Right atrium auricular region (tissue), 2 donors: Measurements from ENCODE around the gene REXO1. TPM values are rescaled to one million over a fixed set of nuclear protein-coding genes. Genes with fewer than 3 reads are reported as not detected.

ENCODE experiments used
- DNase-seq: peaks from one replicate; pipeline ENCODE4 v3.0.0-alpha.2; 2019; ENCODE audit warnings: low spot score
- H3K27ac ChIP-seq, 2 donors: fragments of 200-600 bp; sonication (generic); 1 replicate in 1 of 2; 2 replicates in 1 of 2; pipeline ENCODE4 v1.5.1; 2016 to 2019
- H3K27me3 ChIP-seq, 2 donors: fragments of 200-600 bp; sonication (generic); one replicate each; pipeline versions ENCODE4 v1.5.1 to v1.6.0; 2017 to 2019
- H3K36me3 ChIP-seq: fragments of 200-600 bp; sonication (generic); one replicate; pipeline ENCODE4 v1.5.1; 2016
- H3K4me1 ChIP-seq, 2 donors: fragments of 200-600 bp; sonication (generic); one replicate each; pipeline versions ENCODE4 v1.5.1 to v1.6.0; 2017 to 2019
- H3K4me3 ChIP-seq, 2 donors: fragments of 200-600 bp; sonication (generic); 1 replicate in 1 of 2; 2 replicates in 1 of 2; pipeline ENCODE4 v1.5.1; 2017 to 2019; ENCODE audit warnings: mild to moderate bottlenecking in 1 of 2, moderate library complexity in 1 of 2
- H3K9me3 ChIP-seq, 2 donors: fragments of 200-600 bp; sonication (generic); one replicate each; pipeline ENCODE4 v1.5.1; 2019
- total RNA-seq, 2 donors: library from RNA; depleted of rRNA; stranded (reverse); fragments of >200 nt; gene quantifications; one replicate each; pipeline ENCODE4 v1.1.0, GENCODE V29; 2016
- TF ChIP-seq, protein P1 (sequence below), 2 donors: fragments of 200-600 bp; sonication (generic); IDR thresholded peaks; one replicate each; pipeline ENCODE4 v1.5.1; 2019; ENCODE audit warnings: antibody characterized with exemption in 2 of 2

The REXO1 gene
- total RNA-seq, 2 donors from 2014 or later = 9.6 to 12.1 TPM

DNA sequence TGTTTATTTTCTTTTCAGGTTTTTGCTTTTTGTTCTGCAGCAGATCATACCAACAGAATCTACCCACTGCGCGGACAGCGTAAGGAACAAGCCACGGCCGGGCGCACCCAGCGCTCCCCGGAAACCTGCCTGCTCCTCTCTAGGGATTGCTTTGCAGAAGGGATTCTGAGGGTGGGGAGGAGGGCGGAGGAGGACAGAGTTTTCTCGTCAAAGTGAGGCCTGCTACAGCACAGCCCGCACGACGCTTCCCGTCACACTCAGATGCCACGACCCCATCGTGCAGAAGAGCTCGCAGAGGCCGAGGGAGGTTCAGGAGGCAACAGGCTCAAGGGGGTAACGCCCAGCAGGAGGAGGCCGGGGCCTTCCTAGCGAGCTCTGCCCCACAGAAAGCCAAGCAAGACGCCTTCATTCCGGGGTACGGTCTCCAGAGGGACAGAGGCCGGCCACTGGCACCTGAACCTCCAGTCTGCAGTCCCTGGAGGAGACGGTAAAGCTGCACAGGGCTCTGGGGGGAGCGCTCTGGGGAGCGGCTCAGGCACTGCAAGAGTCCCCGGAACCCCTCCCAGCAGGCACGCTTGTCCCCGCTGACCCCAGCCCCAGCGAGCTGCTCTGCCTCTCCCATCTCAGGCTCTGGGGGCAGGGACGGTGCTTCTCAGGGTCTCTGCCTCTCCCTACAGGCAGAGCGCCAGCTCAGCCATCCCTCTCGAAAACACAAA lies 6.9 kb downstream of the REXO1 start:
- Histone ChIP-seq H3K27ac (peak overlapping the region; percentile 39 to 48), H3K4me3 (peak overlapping the region in 1 of 2 donors; percentile 31), H3K9me3 (no peaks in the 10 kb centered on the region), H3K4me1 (peaks cover 0 to 87% of the 10 kb centered on the region in 2 donors), H3K36me3 (no peaks in the 10 kb centered on the region), H3K27me3 (no peaks in the 10 kb centered on the region)
- no peak for DNase-seq
- TF ChIP-seq, protein P1, sequence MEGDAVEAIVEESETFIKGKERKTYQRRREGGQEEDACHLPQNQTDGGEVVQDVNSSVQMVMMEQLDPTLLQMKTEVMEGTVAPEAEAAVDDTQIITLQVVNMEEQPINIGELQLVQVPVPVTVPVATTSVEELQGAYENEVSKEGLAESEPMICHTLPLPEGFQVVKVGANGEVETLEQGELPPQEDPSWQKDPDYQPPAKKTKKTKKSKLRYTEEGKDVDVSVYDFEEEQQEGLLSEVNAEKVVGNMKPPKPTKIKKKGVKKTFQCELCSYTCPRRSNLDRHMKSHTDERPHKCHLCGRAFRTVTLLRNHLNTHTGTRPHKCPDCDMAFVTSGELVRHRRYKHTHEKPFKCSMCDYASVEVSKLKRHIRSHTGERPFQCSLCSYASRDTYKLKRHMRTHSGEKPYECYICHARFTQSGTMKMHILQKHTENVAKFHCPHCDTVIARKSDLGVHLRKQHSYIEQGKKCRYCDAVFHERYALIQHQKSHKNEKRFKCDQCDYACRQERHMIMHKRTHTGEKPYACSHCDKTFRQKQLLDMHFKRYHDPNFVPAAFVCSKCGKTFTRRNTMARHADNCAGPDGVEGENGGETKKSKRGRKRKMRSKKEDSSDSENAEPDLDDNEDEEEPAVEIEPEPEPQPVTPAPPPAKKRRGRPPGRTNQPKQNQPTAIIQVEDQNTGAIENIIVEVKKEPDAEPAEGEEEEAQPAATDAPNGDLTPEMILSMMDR (IDR thresholded peaks at IDR 0.05) = no peak

DNA sequence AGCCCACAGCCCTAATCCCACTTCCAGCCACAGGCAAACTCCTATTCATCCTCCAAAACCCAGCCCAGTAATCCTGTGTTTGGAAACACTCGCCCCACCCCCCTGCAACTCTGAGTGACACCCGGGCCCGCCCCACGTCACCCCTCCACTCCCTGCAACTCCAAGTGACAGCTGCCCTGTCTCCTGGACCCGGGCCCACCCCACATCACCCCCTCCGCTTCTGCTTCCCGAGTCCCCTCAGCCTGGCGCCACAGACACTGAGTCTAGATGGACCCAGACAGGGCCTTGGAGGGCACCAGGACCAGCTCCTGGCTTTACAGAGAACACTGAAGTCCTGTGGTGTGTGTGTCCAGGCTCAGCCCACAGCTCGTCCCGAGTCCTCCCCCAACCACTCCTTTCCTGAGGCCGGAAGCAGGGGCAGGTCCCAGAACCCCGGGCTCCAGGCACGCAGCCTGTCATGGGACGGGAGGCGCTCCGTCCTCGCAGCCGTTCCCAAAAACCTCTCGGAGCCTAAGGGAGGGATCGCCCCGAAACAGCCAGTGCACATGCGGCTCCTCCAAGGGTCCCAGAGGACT lies 7.7 kb downstream of the REXO1 start:
- Histone ChIP-seq H3K27me3 (no peaks in the 10 kb centered on the region), H3K9me3 (no peaks in the 10 kb centered on the region), H3K4me1 (peaks cover 0 to 85% of the 10 kb centered on the region in 2 donors), H3K27ac (peak overlapping the region; percentile 39 to 48), H3K4me3 (peak overlapping the region in 1 of 2 donors; percentile 31), H3K36me3 (no peaks in the 10 kb centered on the region)
- TF ChIP-seq, protein P1 (IDR thresholded peaks at IDR 0.05) = no peak
- DNase-seq = no peak

DNA sequence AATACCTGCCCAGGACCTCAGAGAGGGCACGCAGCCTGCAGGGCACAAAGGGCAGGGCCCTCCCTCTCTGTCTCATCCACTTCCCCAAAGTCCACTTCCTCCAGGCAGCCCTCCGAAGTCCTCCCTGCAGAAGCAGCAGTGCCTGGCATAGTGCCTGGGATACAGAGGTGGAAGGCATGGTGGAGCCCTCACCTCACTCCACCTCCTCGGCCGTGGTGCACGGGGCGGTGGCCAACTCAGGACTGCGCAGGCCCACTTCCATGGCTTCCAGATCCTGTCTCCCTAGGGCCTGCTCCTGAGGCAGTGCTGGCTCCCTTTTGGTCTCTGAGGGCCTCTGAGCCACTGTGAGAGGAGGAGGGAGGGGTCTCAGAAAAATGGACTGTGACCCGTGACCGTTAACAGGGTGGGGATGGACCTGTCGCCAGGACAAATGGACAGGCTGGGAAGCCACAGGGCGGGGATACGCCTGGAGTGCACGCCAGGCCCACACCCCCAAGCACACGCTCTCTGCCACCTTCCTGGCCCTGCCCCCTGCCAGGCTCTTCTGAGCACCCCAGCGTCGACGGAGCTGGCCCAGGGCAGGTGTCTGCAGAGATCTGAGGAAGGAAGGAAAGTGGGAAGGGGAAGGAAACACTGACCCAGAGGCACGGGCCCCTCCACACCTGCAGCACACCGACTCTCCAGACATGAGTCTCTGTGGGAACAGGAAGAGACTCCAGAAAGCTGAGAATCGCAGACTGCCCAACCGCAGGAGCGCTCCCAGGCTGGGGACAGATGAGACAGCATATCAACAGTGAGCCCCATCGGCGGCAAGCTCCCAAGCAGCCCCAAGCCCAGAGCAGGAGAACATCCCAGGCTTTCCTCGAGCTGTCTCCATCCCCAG lies 8.4 kb downstream of the REXO1 start:
- Histone ChIP-seq H3K4me1 (peaks cover 0 to 82% of the 10 kb centered on the region in 2 donors), H3K27me3 (no peaks in the 10 kb centered on the region), H3K4me3 (no peak overlapping the region), H3K9me3 (no peaks in the 10 kb centered on the region), H3K36me3 (no peaks in the 10 kb centered on the region), H3K27ac (peak overlapping the region; percentile 39 to 48)
- DNase-seq = no peak
- TF ChIP-seq, protein P1 (IDR thresholded peaks at IDR 0.05) = no peak

DNA sequence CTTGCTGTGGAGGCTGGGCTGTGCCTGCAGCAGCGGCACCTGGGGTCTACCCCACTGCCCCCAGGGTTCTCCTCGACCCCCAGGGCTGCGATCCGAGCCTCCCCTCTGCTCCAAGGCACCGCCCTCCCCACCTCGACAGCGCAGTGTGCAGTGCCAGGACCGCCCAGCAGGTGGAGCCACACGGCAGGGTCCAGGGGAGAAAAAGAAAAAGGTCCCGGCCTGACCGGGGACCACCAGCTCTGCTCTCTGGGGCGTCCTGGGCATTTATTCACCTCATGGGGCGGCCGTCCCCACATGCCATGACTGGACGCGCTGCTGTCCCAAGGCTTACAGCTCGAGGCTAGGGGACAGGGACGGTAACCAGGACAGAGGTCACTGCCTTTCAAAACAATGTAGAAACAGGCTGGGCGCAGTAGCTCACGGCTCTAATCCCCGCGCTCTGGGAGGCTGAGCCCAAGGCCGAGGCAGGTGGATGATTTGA lies 10.6 kb downstream of the REXO1 start:
- Histone ChIP-seq H3K4me3 (no peak overlapping the region), H3K27me3 (no peaks in the 10 kb centered on the region), H3K9me3 (no peaks in the 10 kb centered on the region), H3K27ac (no peak overlapping the region), H3K36me3 (no peaks in the 10 kb centered on the region), H3K4me1 (peaks cover 0 to 75% of the 10 kb centered on the region in 2 donors)
- TF ChIP-seq, protein P1 (IDR thresholded peaks at IDR 0.05) = peak; percentile 86 to 87
- DNase-seq = no peak

DNA sequence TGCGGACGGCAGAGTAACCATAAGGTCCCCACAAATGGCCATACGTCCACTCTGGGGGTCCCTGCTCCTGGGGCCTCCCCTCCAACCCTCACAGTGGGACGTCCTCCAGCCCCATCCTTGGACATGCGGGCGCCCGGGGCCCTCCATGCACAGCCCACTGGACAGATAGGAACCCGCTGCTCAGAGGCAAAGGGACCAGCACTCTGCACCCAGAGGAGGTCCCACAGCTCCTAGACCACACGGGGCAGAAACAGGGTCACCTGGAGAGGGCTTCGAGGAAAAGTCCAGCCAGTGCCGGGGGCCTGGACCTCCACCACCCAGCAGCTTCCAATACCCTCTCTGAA lies 11.1 kb downstream of the REXO1 start:
- Histone ChIP-seq H3K4me1 (peaks cover 0 to 70% of the 10 kb centered on the region in 2 donors), H3K27ac (no peak overlapping the region), H3K36me3 (no peaks in the 10 kb centered on the region), H3K9me3 (no peaks in the 10 kb centered on the region), H3K27me3 (no peaks in the 10 kb centered on the region), H3K4me3 (no peak overlapping the region)
- TF ChIP-seq, protein P1 (IDR thresholded peaks at IDR 0.05) = no peak
- no peak for DNase-seq
